ENCODE results near the gene MMD. TPM values are rescaled to one million over a fixed set of nuclear protein-coding genes. Genes with fewer than 3 reads are reported as not detected.

Gene MMD
- total and polyA plus RNA-seq, 2 of the 13 experiments (the other 11 are each of a cell fraction or from before 2014, with no cell fraction given), result 121 to 225 TPM

DNA sequence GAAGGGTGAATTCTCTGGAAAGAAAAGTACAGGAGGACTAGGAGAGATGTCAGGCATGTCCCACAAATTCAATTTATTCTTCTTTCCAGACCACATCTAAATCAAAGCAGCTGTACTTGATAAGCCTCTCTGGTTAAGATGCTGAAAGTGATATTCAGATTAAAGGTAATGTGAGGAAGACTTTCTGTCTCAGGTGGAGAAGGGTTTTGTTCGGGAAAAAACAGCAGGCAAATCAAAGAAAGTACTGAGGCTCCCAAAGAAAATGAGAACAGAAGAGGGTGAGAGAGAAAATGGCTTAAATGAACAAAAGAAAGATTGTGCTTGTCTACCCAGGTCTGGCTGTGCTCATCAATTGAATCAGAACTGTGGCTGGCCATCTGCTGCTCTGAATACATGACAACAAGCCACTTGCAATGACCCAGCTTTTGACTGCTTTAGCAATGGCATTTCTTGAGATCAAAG lies 55.6 kb downstream of the MMD start:
- BruUV-seq (replicated peaks), result no TSS peak
- no peak for DNase-seq (ENCODE audit: low spot score)
- no peak for FAIRE-seq
- in situ Hi-C loops (cut with HindIII; ENCODE audit: extremely low pct_ligation_motif_present, low pct_unique_long_range_greater_than_20kb), result no loop called here
- H3K9me3 ChIP-seq (ENCODE audit: low read length), result peaks cover 8% of the 10 kb centered on the region
- intact Hi-C loops (cut with micrococcal nuclease; ENCODE audit: unreplicated experiment), result no loop called here
- no peak overlapping the region for H3K27ac ChIP-seq (ENCODE audit: extremely low read length, insufficient read depth, low read length)
- ATAC-seq, result no peak
- H3K4me3 ChIP-seq (replicated peaks in 1 of 3; ENCODE audit: insufficient read depth in 1 of 3, low read depth in 2 of 3, low read length in 3 of 3), result no peak overlapping the region
- H3K27me3 ChIP-seq (ENCODE audit: control insufficient read depth in 1 of 2, insufficient read depth in 2 of 2, low read length in 2 of 2), result peaks cover 0 to 6% of the 10 kb centered on the region in 2 experiments; a peak in 1 of 5 replicates
- H4K20me1 ChIP-seq (ENCODE audit: insufficient read depth, low read length), result no peaks in the 10 kb centered on the region
- no peak overlapping the region for H3K4me2 ChIP-seq (ENCODE audit: low read depth, low read length)
- H3K4me1 ChIP-seq (ENCODE audit: insufficient read depth, low read length), result 0 out of 2 replicates have a peak, but pooled peaks cover 4% of the 10 kb centered on the region
- H3K36me3 ChIP-seq (replicated peaks in 1 of 2; ENCODE audit: control insufficient read depth in 1 of 2, insufficient read depth in 2 of 2, low read length in 2 of 2), result no peaks in the 10 kb centered on the region
- H2AFZ ChIP-seq (ENCODE audit: low read length), result no peak overlapping the region
- TF ChIP-seq HOXA3 (CRISPR knock-in tag; IDR thresholded peaks at IDR 0.05) (no peak), SCMH1 (CRISPR knock-in tag; IDR thresholded peaks at IDR 0.05; ENCODE audit: borderline replicate concordance) (no peak), PRPF4 (IDR thresholded peaks at IDR 0.05; ENCODE audit: low read depth, low read length, poor library complexity, severe bottlenecking) (no peak), ZNF484 (CRISPR knock-in tag; IDR thresholded peaks at IDR 0.05; ENCODE audit: borderline replicate concordance, low read depth) (no peak), SALL2 (CRISPR knock-in tag; IDR thresholded peaks at IDR 0.05) (no peak), ZC3H13 (CRISPR knock-in tag; IDR thresholded peaks at IDR 0.05) (no peak)
- TF ChIP-seq, protein P1, sequence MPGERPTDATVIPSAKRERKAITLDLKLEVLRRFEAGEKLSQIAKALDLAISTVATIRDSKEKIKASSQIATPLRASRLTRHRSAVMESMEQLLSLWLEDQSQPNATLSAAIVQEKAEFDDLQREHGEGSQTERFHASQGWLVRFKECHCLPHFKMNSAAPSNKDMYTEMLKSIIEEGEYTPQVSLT (CRISPR knock-in tag; IDR thresholded peaks at IDR 0.05; ENCODE audit: borderline replicate concordance, low read depth), result no peak
- ChIA-PET CTCF (ENCODE audit: low intra/inter-chr PET ratio, low total read pairs) (no interaction called here), POLR2A (no interaction called here)
- H3K9ac ChIP-seq (ENCODE audit: insufficient read depth, low read depth, low read length), result no peak overlapping the region
- H3K79me2 ChIP-seq (ENCODE audit: insufficient read depth, low read length), result no peaks in the 10 kb centered on the region
- 4% methylated on average over 1 of the region's 1 CpG for WGBS (ENCODE audit: low lambda C conversion rate)

DNA sequence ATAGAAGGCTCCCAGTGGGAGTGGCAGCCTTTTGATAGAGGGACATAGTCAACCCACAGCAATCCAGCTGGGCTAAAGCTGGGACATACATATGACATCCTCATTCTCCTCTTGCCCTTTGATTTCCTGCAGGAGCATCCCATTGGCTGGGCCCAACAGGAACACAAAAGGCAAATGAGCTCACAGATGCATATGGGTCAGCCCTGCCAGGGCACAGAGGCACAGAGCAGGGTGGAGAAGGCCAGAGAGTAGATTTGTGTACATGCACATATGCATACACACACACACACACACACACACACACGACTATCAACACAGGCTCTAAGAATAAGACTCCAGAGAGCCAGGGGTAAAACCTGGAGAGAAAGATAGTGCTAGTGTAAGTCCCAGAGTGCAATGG lies 58.6 kb downstream of the MMD start:
- Histone ChIP-seq H3K4me2 (ENCODE audit: low read depth, low read length) (no peak overlapping the region), H3K27me3 (ENCODE audit: control insufficient read depth in 1 of 2, insufficient read depth in 2 of 2, low read length in 2 of 2) (peaks cover 0 to 4% of the 10 kb centered on the region in 2 experiments; a peak in 1 of 5 replicates), H3K4me1 (ENCODE audit: insufficient read depth, low read length) (0 out of 2 replicates have a peak, but pooled peaks cover 4% of the 10 kb centered on the region), H3K79me2 (ENCODE audit: insufficient read depth, low read length) (no peaks in the 10 kb centered on the region), H3K9ac (ENCODE audit: insufficient read depth, low read depth, low read length) (no peak overlapping the region), H3K9me3 (ENCODE audit: low read length) (peaks cover 15% of the 10 kb centered on the region), H3K4me3 (replicated peaks in 1 of 3; ENCODE audit: insufficient read depth in 1 of 3, low read depth in 2 of 3, low read length in 3 of 3) (no peak overlapping the region), H4K20me1 (ENCODE audit: insufficient read depth, low read length) (no peaks in the 10 kb centered on the region), H2AFZ (ENCODE audit: low read length) (no peak overlapping the region), H3K36me3 (replicated peaks in 1 of 2; ENCODE audit: control insufficient read depth in 1 of 2, insufficient read depth in 2 of 2, low read length in 2 of 2) (no peaks in the 10 kb centered on the region), H3K27ac (ENCODE audit: extremely low read length, insufficient read depth, low read length) (no peak overlapping the region)
- POLR2A ChIA-PET, result no interaction called here
- CTCF ChIA-PET (ENCODE audit: low intra/inter-chr PET ratio, low total read pairs), result no interaction called here
- FAIRE-seq (no peak), ATAC-seq (no peak), DNase-seq (ENCODE audit: low spot score) (no peak)
- 11% methylated on average over 1 of the region's 1 CpG for whole genome bisulfite sequencing (ENCODE audit: low lambda C conversion rate)
- intact Hi-C loops (cut with micrococcal nuclease; ENCODE audit: unreplicated experiment), result no loop called here
- in situ Hi-C loops (cut with HindIII; ENCODE audit: extremely low pct_ligation_motif_present, low pct_unique_long_range_greater_than_20kb), result no loop called here
- no TSS peak for BruUV-seq (replicated peaks)
- TF ChIP-seq, protein P2, sequence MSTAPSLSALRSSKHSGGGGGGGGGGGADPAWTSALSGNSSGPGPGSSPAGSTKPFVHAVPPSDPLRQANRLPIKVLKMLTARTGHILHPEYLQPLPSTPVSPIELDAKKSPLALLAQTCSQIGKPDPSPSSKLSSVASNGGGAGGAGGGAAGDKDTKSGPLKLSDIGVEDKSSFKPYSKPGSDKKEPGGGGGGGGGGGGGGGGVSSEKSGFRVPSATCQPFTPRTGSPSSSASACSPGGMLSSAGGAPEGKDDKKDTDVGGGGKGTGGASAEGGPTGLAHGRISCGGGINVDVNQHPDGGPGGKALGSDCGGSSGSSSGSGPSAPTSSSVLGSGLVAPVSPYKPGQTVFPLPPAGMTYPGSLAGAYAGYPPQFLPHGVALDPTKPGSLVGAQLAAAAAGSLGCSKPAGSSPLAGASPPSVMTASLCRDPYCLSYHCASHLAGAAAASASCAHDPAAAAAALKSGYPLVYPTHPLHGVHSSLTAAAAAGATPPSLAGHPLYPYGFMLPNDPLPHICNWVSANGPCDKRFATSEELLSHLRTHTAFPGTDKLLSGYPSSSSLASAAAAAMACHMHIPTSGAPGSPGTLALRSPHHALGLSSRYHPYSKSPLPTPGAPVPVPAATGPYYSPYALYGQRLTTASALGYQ (CRISPR knock-in tag; IDR thresholded peaks at IDR 0.05), result no peak
- TF ChIP-seq, protein P3, sequence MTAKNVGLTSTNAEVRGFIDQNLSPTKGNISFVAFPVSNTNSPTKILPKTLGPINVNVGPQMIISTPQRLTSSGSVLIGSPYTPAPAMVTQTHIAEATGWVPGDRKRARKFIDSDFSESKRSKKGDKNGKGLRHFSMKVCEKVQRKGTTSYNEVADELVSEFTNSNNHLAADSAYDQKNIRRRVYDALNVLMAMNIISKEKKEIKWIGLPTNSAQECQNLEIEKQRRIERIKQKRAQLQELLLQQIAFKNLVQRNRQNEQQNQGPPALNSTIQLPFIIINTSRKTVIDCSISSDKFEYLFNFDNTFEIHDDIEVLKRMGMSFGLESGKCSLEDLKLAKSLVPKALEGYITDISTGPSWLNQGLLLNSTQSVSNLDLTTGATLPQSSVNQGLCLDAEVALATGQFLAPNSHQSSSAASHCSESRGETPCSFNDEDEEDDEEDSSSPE (CRISPR knock-in tag; IDR thresholded peaks at IDR 0.05), result no peak
- TF ChIP-seq ZNF44 (CRISPR knock-in tag; IDR thresholded peaks at IDR 0.05) (no peak), HNRNPLL (IDR thresholded peaks at IDR 0.05; ENCODE audit: low read depth, low read length, poor library complexity, severe bottlenecking) (no peak), HES4 (CRISPR knock-in tag; IDR thresholded peaks at IDR 0.05; ENCODE audit: borderline replicate concordance) (no peak), ZNF234 (CRISPR knock-in tag; conservative IDR thresholded peaks at IDR 0.05) (no peak), THYN1 (CRISPR knock-in tag; IDR thresholded peaks at IDR 0.05; ENCODE audit: borderline replicate concordance, low read depth) (no peak), ZNF441 (CRISPR knock-in tag; IDR thresholded peaks at IDR 0.05; ENCODE audit: borderline replicate concordance) (no peak)
